K562 (cell line): Measurements from ENCODE around the gene PSMB10. TPM values are rescaled to one million over a fixed set of nuclear protein-coding genes. Genes with fewer than 3 reads are reported as not detected.

Experiments
- ARID1B ChIP-seq: fragments of 450-650 bp; IDR thresholded peaks from 2 replicates; pipeline ENCODE4 v1.6.1; 2016; ENCODE audit warnings: antibody characterized with exemption, mild to moderate bottlenecking, inconsistent platforms
- EGR1 ChIP-seq: fragments of 450-650 bp; conservative IDR thresholded peaks from 2 replicates; pipeline ENCODE4 v1.6.1; 2017; ENCODE audit warnings: mild to moderate bottlenecking
- FOXA3 ChIP-seq, 2 experiments: fragments of 450-650 bp in 1 of 2; sonication (generic) in 1 of 2; formaldehyde crosslinking; IDR thresholded peaks in 1 of 2; conservative IDR thresholded peaks in 1 of 2; 2 replicates each; pipeline versions ENCODE4 v1.4.0 to v1.8.0; 2020 to 2022; ENCODE audit warnings: mild to moderate bottlenecking in 2 of 2, missing genetic modification reagents in 1 of 2
- HMGN3 ChIP-seq: IDR thresholded peaks from 2 replicates; pipeline ENCODE4 v1.6.1; 2011; ENCODE audit warnings: borderline replicate concordance, low read depth, mild to moderate bottlenecking, mixed read lengths, low read length; ENCODE audit not compliant: insufficient read length; ENCODE audit errors: extremely low read depth
- HNRNPH1 ChIP-seq: fragments of 200-400 bp; formaldehyde crosslinking; optimal IDR thresholded peaks from 2 replicates; pipeline ENCODE3; 2017; ENCODE audit warnings: low read depth, mild to moderate bottlenecking, low read length, moderate library complexity
- KLF13 ChIP-seq: fragments of 450-650 bp; IDR thresholded peaks from 2 replicates; pipeline ENCODE4 v1.6.1; 2016; ENCODE audit warnings: missing genetic modification characterization, low read depth, mild to moderate bottlenecking, missing compliant biosample characterization, moderate library complexity, borderline replicate concordance
- NFE2 ChIP-seq: IDR thresholded peaks from 2 replicates; pipeline ENCODE4 v1.6.1; 2014; ENCODE audit warnings: antibody characterized with exemption, low read depth
- POLR3G ChIP-seq: IDR thresholded peaks from 2 replicates; pipeline ENCODE4 v1.6.1; 2011; ENCODE audit not compliant: insufficient read length, insufficient replicate concordance; ENCODE audit errors: extremely low read depth
- SLC30A9 ChIP-seq: fragments of 250-450 bp; sonication (Bioruptor Pico); IDR thresholded peaks from 2 replicates; pipeline ENCODE4 v1.8.0; 2022; ENCODE audit warnings: mild to moderate bottlenecking, moderate library complexity
- ZNF146 ChIP-seq: IDR thresholded peaks from one replicate; pipeline ENCODE4 v1.6.1; 2018; ENCODE audit warnings: missing compliant biosample characterization; ENCODE audit not compliant: unreplicated experiment
- ZNF436 ChIP-seq: fragments of 250-450, 450-650 bp; sonication (Bioruptor Pico); formaldehyde crosslinking; IDR thresholded peaks from 2 replicates; pipeline ENCODE4 v1.7.0; 2020; ENCODE audit warnings: mild to moderate bottlenecking
- ZNF551 ChIP-seq: fragments of 250-450 bp; sonication (Bioruptor Pico); IDR thresholded peaks from 2 replicates; pipeline ENCODE4 v1.5.0; 2021; ENCODE audit warnings: mild to moderate bottlenecking, moderate library complexity
- polyA plus RNA-seq, 8 experiments: library from polyadenylated mRNA; depleted of rRNA in 4 of 8; stranded (reverse) in 5 of 8; unstranded in 3 of 8; fragments of >200 nt; fragmentation: Nextera tagmentation in 2 of 8; fragmentation: Illumina TruSeq in 1 of 8; extraction: Ambion mirVana in 2 of 8; extraction: Trizol in 1 of 8; gene quantifications; 2 replicates each; pipeline versions ENCODE4 v1.2.1 to v1.2.3, GENCODE V29; 2011 to 2014; ENCODE audit warnings: inconsistent platforms in 1 of 8, missing spikeins in 1 of 8
- total RNA-seq, 7 experiments: library from RNA; depleted of rRNA in 6 of 7; stranded (reverse); fragments of >200 nt in 6 of 7; fragmentation: Illumina TruSeq in 2 of 7; extraction: Trizol in 2 of 7; gene quantifications; 2 replicates each; pipeline versions ENCODE4 v1.2.1 to v1.2.3, GENCODE V29; 2011 to 2021; ENCODE audit warnings: low replicate concordance in 1 of 7
- TF ChIP-seq, protein P1 (sequence below): fragments of 250-450 bp; sonication (Bioruptor Pico); IDR thresholded peaks from 2 replicates; pipeline ENCODE4 v1.8.0; 2022; ENCODE audit warnings: inconsistent platforms, mild to moderate bottlenecking, moderate library complexity, borderline replicate concordance
- TF ChIP-seq, protein P2 (sequence below): fragments of 250-450 bp; sonication (Bioruptor Pico); IDR thresholded peaks from 2 replicates; pipeline ENCODE4 v1.8.0; 2021; ENCODE audit warnings: moderate library complexity, mild to moderate bottlenecking, inconsistent platforms
- TF ChIP-seq, protein P3 (sequence below): fragments of 250-450 bp; sonication (Bioruptor Pico); IDR thresholded peaks from 2 replicates; pipeline ENCODE4 v1.4.0; 2020; ENCODE audit warnings: mild to moderate bottlenecking
- TF ChIP-seq, protein P4 (sequence below): fragments of 250-450 bp; sonication (Bioruptor Pico); IDR thresholded peaks from 2 replicates; pipeline ENCODE4 v1.8.0; 2021; ENCODE audit warnings: moderate library complexity, mild to moderate bottlenecking, inconsistent platforms
- TF ChIP-seq, protein P5 (sequence below): fragments of 450-650 bp; conservative IDR thresholded peaks from 2 replicates; pipeline ENCODE4 v1.6.1; 2016; ENCODE audit warnings: missing genetic modification characterization, low read depth, mild to moderate bottlenecking, control low read depth, missing compliant biosample characterization
- TF ChIP-seq, protein P6 (sequence below): fragments of 250-450 bp; sonication (Bioruptor Pico); IDR thresholded peaks from 2 replicates; pipeline ENCODE4 v1.8.0; 2021; ENCODE audit warnings: mild to moderate bottlenecking, moderate library complexity

The PSMB10 gene
- total and polyA plus RNA-seq, 9 of the 15 experiments (the other 6 are each of a cell fraction or from before 2014, with no cell fraction given) = 11.7 to 105 (median 51.0) TPM

DNA sequence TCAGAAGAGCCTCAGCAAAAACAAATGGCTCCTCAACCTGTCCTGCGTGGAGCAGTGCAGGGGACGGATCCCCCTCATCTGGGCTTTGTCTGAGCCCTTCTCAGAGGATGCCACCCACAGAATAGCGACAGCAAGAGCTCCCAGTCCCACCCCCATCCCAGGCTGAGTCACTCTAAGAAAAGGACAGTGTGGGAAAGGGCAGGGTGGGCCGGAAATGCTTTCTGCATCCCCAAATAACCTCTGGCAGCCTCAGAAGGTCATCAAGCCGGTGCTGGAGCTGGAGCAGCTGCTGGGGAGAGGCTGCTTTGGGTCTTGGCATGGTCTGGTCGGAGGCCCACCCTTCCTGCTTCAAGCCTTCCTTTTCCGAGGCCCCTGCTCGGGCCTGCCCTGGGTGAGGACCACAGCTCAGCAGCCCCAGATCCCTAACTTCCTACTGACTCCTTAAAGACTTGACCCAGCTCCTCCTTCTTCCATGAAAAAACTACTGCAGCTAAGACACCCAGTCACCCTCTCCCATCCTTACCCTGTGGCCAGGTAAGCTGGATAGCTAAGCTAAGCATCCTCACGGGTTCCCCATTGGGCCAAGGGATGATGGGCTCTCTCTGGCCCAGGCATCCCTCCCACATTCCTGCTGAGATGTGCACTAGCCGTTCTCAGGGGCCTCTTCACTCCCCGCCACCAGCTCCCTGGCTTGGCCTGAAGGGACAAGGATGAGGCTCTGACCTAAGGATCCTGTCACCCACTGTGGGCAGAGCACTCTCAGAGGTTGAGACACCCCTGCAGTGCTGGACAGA is 23.1 kb upstream of the PSMB10 start (continued):
- TF ChIP-seq FOXA3 (CRISPR knock-in tag; conservative IDR thresholded peaks at IDR 0.05 in 1 of 2, IDR thresholded peaks at IDR 0.05 in 1 of 2) = no peak
- 0 out of 2 replicates have a peak, but pooled peaks have one; percentile 18 for TF ChIP-seq ARID1B
- TF ChIP-seq, protein P1, sequence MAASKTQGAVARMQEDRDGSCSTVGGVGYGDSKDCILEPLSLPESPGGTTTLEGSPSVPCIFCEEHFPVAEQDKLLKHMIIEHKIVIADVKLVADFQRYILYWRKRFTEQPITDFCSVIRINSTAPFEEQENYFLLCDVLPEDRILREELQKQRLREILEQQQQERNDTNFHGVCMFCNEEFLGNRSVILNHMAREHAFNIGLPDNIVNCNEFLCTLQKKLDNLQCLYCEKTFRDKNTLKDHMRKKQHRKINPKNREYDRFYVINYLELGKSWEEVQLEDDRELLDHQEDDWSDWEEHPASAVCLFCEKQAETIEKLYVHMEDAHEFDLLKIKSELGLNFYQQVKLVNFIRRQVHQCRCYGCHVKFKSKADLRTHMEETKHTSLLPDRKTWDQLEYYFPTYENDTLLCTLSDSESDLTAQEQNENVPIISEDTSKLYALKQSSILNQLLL = no peak
- TF ChIP-seq, protein P2, sequence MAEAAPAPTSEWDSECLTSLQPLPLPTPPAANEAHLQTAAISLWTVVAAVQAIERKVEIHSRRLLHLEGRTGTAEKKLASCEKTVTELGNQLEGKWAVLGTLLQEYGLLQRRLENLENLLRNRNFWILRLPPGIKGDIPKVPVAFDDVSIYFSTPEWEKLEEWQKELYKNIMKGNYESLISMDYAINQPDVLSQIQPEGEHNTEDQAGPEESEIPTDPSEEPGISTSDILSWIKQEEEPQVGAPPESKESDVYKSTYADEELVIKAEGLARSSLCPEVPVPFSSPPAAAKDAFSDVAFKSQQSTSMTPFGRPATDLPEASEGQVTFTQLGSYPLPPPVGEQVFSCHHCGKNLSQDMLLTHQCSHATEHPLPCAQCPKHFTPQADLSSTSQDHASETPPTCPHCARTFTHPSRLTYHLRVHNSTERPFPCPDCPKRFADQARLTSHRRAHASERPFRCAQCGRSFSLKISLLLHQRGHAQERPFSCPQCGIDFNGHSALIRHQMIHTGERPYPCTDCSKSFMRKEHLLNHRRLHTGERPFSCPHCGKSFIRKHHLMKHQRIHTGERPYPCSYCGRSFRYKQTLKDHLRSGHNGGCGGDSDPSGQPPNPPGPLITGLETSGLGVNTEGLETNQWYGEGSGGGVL (CRISPR knock-in tag) = no peak
- TF ChIP-seq SLC30A9 = no peak
- TF ChIP-seq, protein P3, sequence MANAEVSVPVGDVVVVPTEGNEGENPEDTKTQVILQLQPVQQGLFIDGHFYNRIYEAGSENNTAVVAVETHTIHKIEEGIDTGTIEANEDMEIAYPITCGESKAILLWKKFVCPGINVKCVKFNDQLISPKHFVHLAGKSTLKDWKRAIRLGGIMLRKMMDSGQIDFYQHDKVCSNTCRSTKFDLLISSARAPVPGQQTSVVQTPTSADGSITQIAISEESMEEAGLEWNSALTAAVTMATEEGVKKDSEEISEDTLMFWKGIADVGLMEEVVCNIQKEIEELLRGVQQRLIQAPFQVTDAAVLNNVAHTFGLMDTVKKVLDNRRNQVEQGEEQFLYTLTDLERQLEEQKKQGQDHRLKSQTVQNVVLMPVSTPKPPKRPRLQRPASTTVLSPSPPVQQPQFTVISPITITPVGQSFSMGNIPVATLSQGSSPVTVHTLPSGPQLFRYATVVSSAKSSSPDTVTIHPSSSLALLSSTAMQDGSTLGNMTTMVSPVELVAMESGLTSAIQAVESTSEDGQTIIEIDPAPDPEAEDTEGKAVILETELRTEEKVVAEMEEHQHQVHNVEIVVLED (CRISPR knock-in tag) = no peak
- TF ChIP-seq, protein P4, sequence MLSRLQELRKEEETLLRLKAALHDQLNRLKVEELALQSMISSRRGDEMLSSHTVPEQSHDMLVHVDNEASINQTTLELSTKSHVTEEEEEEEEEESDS = no peak
- TF ChIP-seq POLR3G = no peak
- no peak for TF ChIP-seq HMGN3
- no peak for TF ChIP-seq HNRNPH1
- TF ChIP-seq, protein P5, sequence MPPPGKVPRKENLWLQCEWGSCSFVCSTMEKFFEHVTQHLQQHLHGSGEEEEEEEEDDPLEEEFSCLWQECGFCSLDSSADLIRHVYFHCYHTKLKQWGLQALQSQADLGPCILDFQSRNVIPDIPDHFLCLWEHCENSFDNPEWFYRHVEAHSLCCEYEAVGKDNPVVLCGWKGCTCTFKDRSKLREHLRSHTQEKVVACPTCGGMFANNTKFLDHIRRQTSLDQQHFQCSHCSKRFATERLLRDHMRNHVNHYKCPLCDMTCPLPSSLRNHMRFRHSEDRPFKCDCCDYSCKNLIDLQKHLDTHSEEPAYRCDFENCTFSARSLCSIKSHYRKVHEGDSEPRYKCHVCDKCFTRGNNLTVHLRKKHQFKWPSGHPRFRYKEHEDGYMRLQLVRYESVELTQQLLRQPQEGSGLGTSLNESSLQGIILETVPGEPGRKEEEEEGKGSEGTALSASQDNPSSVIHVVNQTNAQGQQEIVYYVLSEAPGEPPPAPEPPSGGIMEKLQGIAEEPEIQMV (tag) = no peak
- TF ChIP-seq EGR1 = peak; percentile 52
- no peak for TF ChIP-seq ZNF436 (CRISPR knock-in tag)
- TF ChIP-seq, protein P6, sequence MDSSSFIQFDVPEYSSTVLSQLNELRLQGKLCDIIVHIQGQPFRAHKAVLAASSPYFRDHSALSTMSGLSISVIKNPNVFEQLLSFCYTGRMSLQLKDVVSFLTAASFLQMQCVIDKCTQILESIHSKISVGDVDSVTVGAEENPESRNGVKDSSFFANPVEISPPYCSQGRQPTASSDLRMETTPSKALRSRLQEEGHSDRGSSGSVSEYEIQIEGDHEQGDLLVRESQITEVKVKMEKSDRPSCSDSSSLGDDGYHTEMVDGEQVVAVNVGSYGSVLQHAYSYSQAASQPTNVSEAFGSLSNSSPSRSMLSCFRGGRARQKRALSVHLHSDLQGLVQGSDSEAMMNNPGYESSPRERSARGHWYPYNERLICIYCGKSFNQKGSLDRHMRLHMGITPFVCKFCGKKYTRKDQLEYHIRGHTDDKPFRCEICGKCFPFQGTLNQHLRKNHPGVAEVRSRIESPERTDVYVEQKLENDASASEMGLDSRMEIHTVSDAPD = no peak
- no peak for TF ChIP-seq KLF13 (tag)
- TF ChIP-seq NFE2 = 0 out of 2 replicates have a peak, but pooled peaks have one; percentile 21
- no peak for TF ChIP-seq ZNF551
- TF ChIP-seq ZNF146 (CRISPR knock-in tag) = no peak
